ENCODE measurements around the gene MYO5C. TPM values are rescaled to one million over a fixed set of nuclear protein-coding genes. Genes with fewer than 3 reads are reported as not detected.

Gene MYO5C
- total RNA-seq, 1 donor from 2014 or later, result 23.0 TPM

- Mint-ChIP-seq H3K27me3 (ENCODE audit: low read depth) (no peaks in the 10 kb centered on the region), H3K9me3 (peaks cover 6% of the 10 kb centered on the region), H3K4me1 (no peaks in the 10 kb centered on the region), H3K4me3 (no peak overlapping the region), H3K36me3 (peaks cover 14% of the 10 kb centered on the region), H3K27ac (no peak overlapping the region)
- no peak for DNase-seq (ENCODE audit: low spot score in 2 of 2, unreplicated experiment in 2 of 2)
- TF ChIP-seq CTCF (IDR thresholded peaks at IDR 0.05; ENCODE audit: unreplicated experiment), result no peak
Observed at GRCh38 chr15:52162876-52163275, 132.7 kb downstream of the MYO5C start.

- Mint-ChIP-seq H3K27ac (no peak overlapping the region), H3K27me3 (ENCODE audit: low read depth) (no peaks in the 10 kb centered on the region), H3K36me3 (peaks cover 14% of the 10 kb centered on the region), H3K4me1 (no peaks in the 10 kb centered on the region), H3K4me3 (no peak overlapping the region), H3K9me3 (peaks cover 6% of the 10 kb centered on the region)
- TF ChIP-seq CTCF (IDR thresholded peaks at IDR 0.05; ENCODE audit: unreplicated experiment), result no peak
- no peak for DNase-seq (ENCODE audit: low spot score in 2 of 2, unreplicated experiment in 2 of 2)
Observed at GRCh38 chr15:52162260-52162659, 133.3 kb downstream of the MYO5C start.

GRCh38 chr15:52161406-52161966, 134.1 kb downstream of the MYO5C start:
- Mint-ChIP-seq H3K4me3 (no peak overlapping the region), H3K27ac (no peak overlapping the region), H3K27me3 (ENCODE audit: low read depth) (no peaks in the 10 kb centered on the region), H3K4me1 (no peaks in the 10 kb centered on the region), H3K36me3 (peaks cover 14% of the 10 kb centered on the region), H3K9me3 (peaks cover 6% of the 10 kb centered on the region)
- no peak for DNase-seq (ENCODE audit: low spot score in 2 of 2, unreplicated experiment in 2 of 2)
- no peak for TF ChIP-seq CTCF (IDR thresholded peaks at IDR 0.05; ENCODE audit: unreplicated experiment)

- Mint-ChIP-seq H3K27ac (no peak overlapping the region), H3K27me3 (ENCODE audit: low read depth) (no peaks in the 10 kb centered on the region), H3K36me3 (peaks cover 14% of the 10 kb centered on the region), H3K4me1 (no peaks in the 10 kb centered on the region), H3K4me3 (no peak overlapping the region), H3K9me3 (no peaks in the 10 kb centered on the region)
- no peak for DNase-seq (ENCODE audit: low spot score in 2 of 2, unreplicated experiment in 2 of 2)
- TF ChIP-seq CTCF (IDR thresholded peaks at IDR 0.05; ENCODE audit: unreplicated experiment), result no peak
Observed at GRCh38 chr15:52159645-52160044, 136.0 kb downstream of the MYO5C start.

GRCh38 chr15:52158084-52158765, 137.4 kb downstream of the MYO5C start:
- no peak for TF ChIP-seq CTCF (IDR thresholded peaks at IDR 0.05; ENCODE audit: unreplicated experiment)
- Mint-ChIP-seq H3K4me1 (no peaks in the 10 kb centered on the region), H3K4me3 (no peak overlapping the region), H3K36me3 (peaks cover 12% of the 10 kb centered on the region), H3K27ac (no peak overlapping the region), H3K27me3 (ENCODE audit: low read depth) (no peaks in the 10 kb centered on the region), H3K9me3 (no peaks in the 10 kb centered on the region)
- DNase-seq (ENCODE audit: low spot score in 2 of 2, unreplicated experiment in 2 of 2), result no peak
